Measurements from ENCODE around the gene RANBP3L.
"Not testable (repeated sequence)": the region's sequence is repeated elsewhere in the genome, so short reads cannot be mapped to it uniquely, and the experiment has no call there.

The RANBP3L gene

GRCh38 chr5:36285837-36286615 lies 15.7 kb downstream of the RANBP3L start:
- no peak for DNase-seq

GRCh38 chr5:36283775-36284174 lies 17.9 kb downstream of the RANBP3L start:
- DNase-seq = not testable (repeated sequence)

- DNase-seq = no peak
Measured at GRCh38 chr5:36281626-36282025, 20.1 kb downstream of the RANBP3L start.

GRCh38 chr5:36279054-36279698 lies 22.5 kb downstream of the RANBP3L start:
- DNase-seq = no peak

GRCh38 chr5:36277521-36278176 lies 24.1 kb downstream of the RANBP3L start:
- no peak for DNase-seq

- no peak for DNase-seq
Measured at GRCh38 chr5:36276864-36277263, 24.8 kb downstream of the RANBP3L start.

GRCh38 chr5:36273809-36274526 lies 27.7 kb downstream of the RANBP3L start:
- DNase-seq = no peak

GRCh38 chr5:36272136-36272690 lies 29.5 kb downstream of the RANBP3L start:
- DNase-seq = no peak

GRCh38 chr5:36270876-36271575 lies 30.7 kb downstream of the RANBP3L start:
- DNase-seq = no peak

GRCh38 chr5:36270175-36270574 lies 31.5 kb downstream of the RANBP3L start:
- DNase-seq = no peak

GRCh38 chr5:36269478-36269877 lies 32.2 kb downstream of the RANBP3L start:
- no peak for DNase-seq

GRCh38 chr5:36267905-36268304 lies 33.8 kb downstream of the RANBP3L start:
- no peak for DNase-seq

- no peak for DNase-seq
Measured at GRCh38 chr5:36264202-36264760, 37.4 kb downstream of the RANBP3L start.

- DNase-seq = no peak
Measured at GRCh38 chr5:36261186-36261585, 40.5 kb downstream of the RANBP3L start.

GRCh38 chr5:36253575-36253974 lies 48.1 kb downstream of the RANBP3L start:
- DNase-seq = no peak

- DNase-seq = no peak
Measured at GRCh38 chr5:36252722-36253365, 48.9 kb downstream of the RANBP3L start.

GRCh38 chr5:36251218-36251617 lies 50.5 kb downstream of the RANBP3L start:
- no peak for DNase-seq

- no peak for DNase-seq
Measured at GRCh38 chr5:36250427-36250826, 51.3 kb downstream of the RANBP3L start.

GRCh38 chr5:36246036-36246800 lies 55.5 kb downstream of the RANBP3L start:
- no peak for DNase-seq

GRCh38 chr5:36244076-36244475 lies 57.6 kb downstream of the RANBP3L start:
- no peak for DNase-seq

- DNase-seq = no peak
Measured at GRCh38 chr5:36243653-36244052, 58.0 kb downstream of the RANBP3L start.
